Effector memory CD8-positive, alpha-beta T cell (primary cell): ENCODE results near the gene BSG.
"Not testable (repeated sequence)": the region's sequence is repeated elsewhere in the genome, so short reads cannot be mapped to it uniquely, and the experiment has no call there.

ENCODE experiments used
- ATAC-seq: fragments of 150-1000 bp; cut with Tn5 transposase; replicated peaks from 2 replicates; pipeline ENCODE4 v1.10.0; 2021; ENCODE audit warnings: mild to moderate bottlenecking, moderate library complexity
- DNase-seq, 3 experiments: peaks; one replicate each; pipeline ENCODE4 v3.0.0; 2021
- H3K27ac Mint-ChIP-seq, 2 donors: one replicate each; pipeline ENCODE4 v1.8.0; 2022; ENCODE audit warnings: mild to moderate bottlenecking in 2 of 2, mixed read lengths in 2 of 2, moderate library complexity in 2 of 2
- H3K27me3 Mint-ChIP-seq, 2 donors: one replicate each; pipeline ENCODE4 v1.8.0; 2022; ENCODE audit warnings: mixed read lengths in 2 of 2
- H3K36me3 Mint-ChIP-seq: one replicate; pipeline ENCODE4 v1.8.0; 2022; ENCODE audit warnings: mild to moderate bottlenecking, moderate library complexity, mixed read lengths; ENCODE audit not compliant: insufficient read depth
- H3K4me1 Mint-ChIP-seq, 2 donors: one replicate each; pipeline ENCODE4 v1.8.0; 2022; ENCODE audit warnings: low read depth in 2 of 2, mixed read lengths in 2 of 2
- H3K4me3 Mint-ChIP-seq, 2 donors: one replicate each; pipeline ENCODE4 v1.8.0; 2022; ENCODE audit warnings: mild to moderate bottlenecking in 2 of 2, mixed read lengths in 2 of 2, moderate library complexity in 2 of 2
- H3K9me3 Mint-ChIP-seq, 2 donors: one replicate each; pipeline ENCODE4 v1.8.0; 2022; ENCODE audit warnings: mixed read lengths in 2 of 2

Gene BSG

GRCh38 chr19:591099-591958 lies 18.9 kb downstream of the BSG start:
- Mint-ChIP-seq H3K27ac (no peak overlapping the region), H3K4me3 (peak overlapping the region; percentile 25 to 36)

GRCh38 chr19:592101-592500 lies 19.7 kb downstream of the BSG start:
- H3K27ac Mint-ChIP-seq = no peak overlapping the region
- DNase-seq (no peak), ATAC-seq (no peak)
- H3K4me1 Mint-ChIP-seq = peaks cover 0 to 7% of the 10 kb centered on the region in 2 donors
- H3K36me3 Mint-ChIP-seq = no peaks in the 10 kb centered on the region
- no peak overlapping the region for H3K4me3 Mint-ChIP-seq
- peaks cover 0 to 11% of the 10 kb centered on the region in 2 donors for H3K27me3 Mint-ChIP-seq
- no peaks in the 10 kb centered on the region for H3K9me3 Mint-ChIP-seq

More at GRCh38 chr19:591099-591958, 18.9 kb downstream of the BSG start:
- DNase-seq = no peak
- Mint-ChIP-seq H3K9me3 (no peaks in the 10 kb centered on the region), H3K27me3 (peaks cover 0 to 11% of the 10 kb centered on the region in 2 donors), H3K36me3 (no peaks in the 10 kb centered on the region), H3K4me1 (peaks cover 0 to 7% of the 10 kb centered on the region in 2 donors)
- ATAC-seq = no peak

- DNase-seq = no peak
- Mint-ChIP-seq H3K4me1 (peaks cover 0 to 7% of the 10 kb centered on the region in 2 donors), H3K27ac (no peak overlapping the region), H3K4me3 (peak overlapping the region in 1 of 2 donors; percentile 15), H3K9me3 (no peaks in the 10 kb centered on the region), H3K27me3 (peaks cover 0 to 8% of the 10 kb centered on the region in 2 donors), H3K36me3 (peaks cover 4% of the 10 kb centered on the region)
- ATAC-seq = no peak
Measured at GRCh38 chr19:593055-593454, 20.7 kb downstream of the BSG start.

- Mint-ChIP-seq H3K36me3 (peaks cover 4% of the 10 kb centered on the region), H3K27ac (no peak overlapping the region), H3K4me1 (peaks cover 0 to 5% of the 10 kb centered on the region in 2 donors), H3K4me3 (no peak overlapping the region), H3K9me3 (no peaks in the 10 kb centered on the region), H3K27me3 (peaks cover 0 to 3% of the 10 kb centered on the region in 2 donors)
- ATAC-seq (no peak), DNase-seq (no peak)
Measured at GRCh38 chr19:593505-593904, 21.1 kb downstream of the BSG start.

GRCh38 chr19:594265-594870 lies 22.0 kb downstream of the BSG start:
- no peaks in the 10 kb centered on the region for H3K27me3 Mint-ChIP-seq
- H3K4me1 Mint-ChIP-seq = peaks cover 0 to 2% of the 10 kb centered on the region in 2 donors
- DNase-seq = no peak
- no peak overlapping the region for H3K4me3 Mint-ChIP-seq
- H3K27ac Mint-ChIP-seq = no peak overlapping the region
- ATAC-seq = no peak
- peaks cover 4% of the 10 kb centered on the region for H3K36me3 Mint-ChIP-seq
- H3K9me3 Mint-ChIP-seq = no peaks in the 10 kb centered on the region

- ATAC-seq = no peak
- H3K9me3 Mint-ChIP-seq = no peaks in the 10 kb centered on the region
- no peak for DNase-seq
- H3K27me3 Mint-ChIP-seq = no peaks in the 10 kb centered on the region
- H3K27ac Mint-ChIP-seq = peak overlapping the region in 1 of 2 donors; percentile 70
- H3K4me1 Mint-ChIP-seq = no peaks in the 10 kb centered on the region
- H3K4me3 Mint-ChIP-seq = no peak overlapping the region
- H3K36me3 Mint-ChIP-seq = peaks cover 4% of the 10 kb centered on the region
Measured at GRCh38 chr19:595326-596262, 23.2 kb downstream of the BSG start.

GRCh38 chr19:596263-596655 lies 23.9 kb downstream of the BSG start:
- Mint-ChIP-seq H3K27me3 (no peaks in the 10 kb centered on the region), H3K4me3 (no peak overlapping the region), H3K36me3 (peaks cover 6% of the 10 kb centered on the region), H3K9me3 (no peaks in the 10 kb centered on the region), H3K4me1 (no peaks in the 10 kb centered on the region), H3K27ac (peak overlapping the region in 1 of 2 donors; percentile 70)
- ATAC-seq (no peak), DNase-seq (no peak)

GRCh38 chr19:597406-598315 lies 25.3 kb downstream of the BSG start:
- Mint-ChIP-seq H3K4me3 (no peak overlapping the region), H3K36me3 (peaks cover 8% of the 10 kb centered on the region), H3K9me3 (no peaks in the 10 kb centered on the region), H3K27me3 (no peaks in the 10 kb centered on the region), H3K4me1 (no peaks in the 10 kb centered on the region), H3K27ac (no peak overlapping the region)
- ATAC-seq (no peak), DNase-seq (no peak)

- Mint-ChIP-seq H3K36me3 (peaks cover 8% of the 10 kb centered on the region), H3K27me3 (no peaks in the 10 kb centered on the region), H3K4me3 (no peak overlapping the region), H3K27ac (no peak overlapping the region), H3K9me3 (no peaks in the 10 kb centered on the region), H3K4me1 (no peaks in the 10 kb centered on the region)
- no peak for ATAC-seq
- no peak for DNase-seq
Measured at GRCh38 chr19:601310-601709, 28.9 kb downstream of the BSG start.

GRCh38 chr19:601790-602189 lies 29.4 kb downstream of the BSG start:
- no peak for DNase-seq

GRCh38 chr19:602391-603301 lies 30.2 kb downstream of the BSG start:
- Mint-ChIP-seq H3K27me3 (no peaks in the 10 kb centered on the region), H3K27ac (no peak overlapping the region), H3K36me3 (peaks cover 6% of the 10 kb centered on the region), H3K4me1 (no peaks in the 10 kb centered on the region), H3K9me3 (no peaks in the 10 kb centered on the region), H3K4me3 (no peak overlapping the region)
- ATAC-seq (no peak), DNase-seq (no peak)

More at GRCh38 chr19:601790-602189, 29.4 kb downstream of the BSG start:
- Mint-ChIP-seq H3K4me1 (no peaks in the 10 kb centered on the region), H3K9me3 (no peaks in the 10 kb centered on the region), H3K4me3 (no peak overlapping the region), H3K27ac (no peak overlapping the region), H3K27me3 (no peaks in the 10 kb centered on the region), H3K36me3 (peaks cover 8% of the 10 kb centered on the region)
- ATAC-seq = no peak

- ATAC-seq, H3K27me3 Mint-ChIP-seq, H3K4me3 Mint-ChIP-seq, H3K27ac Mint-ChIP-seq, DNase-seq, H3K9me3 Mint-ChIP-seq, H3K4me1 Mint-ChIP-seq, H3K36me3 Mint-ChIP-seq: not testable (repeated sequence)
Measured at GRCh38 chr19:603302-603639, 30.9 kb downstream of the BSG start.
